NCI-H1092 treated with DMSO at 0.1 percent for 48 hours (cell line): ENCODE measurements around the gene FRS3.

ENCODE experiments used
- DNase-seq: peaks from one replicate; lab custom pipeline; 2025; lab: John Stamatoyannopoulos, UW

The FRS3 gene

GRCh38 chr6:41728073-41728936, 51.4 kb downstream of the FRS3 start:
- peak; percentile 79 for DNase-seq

- DNase-seq = no peak
These were observed 52.0 kb downstream of the FRS3 start for GRCh38 chr6:41727705-41728072.

GRCh38 chr6:41726876-41727275, 52.8 kb downstream of the FRS3 start:
- no peak for DNase-seq

- DNase-seq = no peak
These were observed 54.9 kb downstream of the FRS3 start for GRCh38 chr6:41724586-41725501.

GRCh38 chr6:41724228-41724580, 55.5 kb downstream of the FRS3 start:
- DNase-seq = no peak

- DNase-seq = no peak
These were observed 56.0 kb downstream of the FRS3 start for GRCh38 chr6:41723530-41724227.

GRCh38 chr6:41722969-41723529, 56.7 kb downstream of the FRS3 start:
- no peak for DNase-seq

- no peak for DNase-seq
These were observed 58.3 kb downstream of the FRS3 start for GRCh38 chr6:41721414-41721813.

GRCh38 chr6:41720783-41721182, 58.9 kb downstream of the FRS3 start:
- no peak for DNase-seq

- DNase-seq = no peak
These were observed 59.5 kb downstream of the FRS3 start for GRCh38 chr6:41720262-41720620.
